Type B pancreatic cell (in vitro differentiated cells): ENCODE measurements around the gene ANKRD12. TPM values are rescaled to one million over a fixed set of nuclear protein-coding genes. Genes with fewer than 3 reads are reported as not detected.
"Not testable (repeated sequence)": the region's sequence is repeated elsewhere in the genome, so short reads cannot be mapped to it uniquely, and the experiment has no call there.

ENCODE experiments used
- DNase-seq: peaks from one replicate; pipeline ENCODE4 v3.0.0; 2021; ENCODE audit warnings: mixed read lengths; ENCODE audit not compliant: unreplicated experiment; ENCODE audit errors: extremely low spot score
- H3K27ac Mint-ChIP-seq: 2 replicates; pipeline ENCODE4 v1.8.0; 2021; ENCODE audit warnings: mild to moderate bottlenecking, mixed read lengths
- H3K27me3 Mint-ChIP-seq: 2 replicates; pipeline ENCODE4 v1.8.0; 2021; ENCODE audit warnings: mixed read lengths
- H3K36me3 Mint-ChIP-seq: 2 replicates; pipeline ENCODE4 v1.8.0; 2021; ENCODE audit warnings: mixed read lengths
- H3K4me1 Mint-ChIP-seq: one replicate; pipeline ENCODE4 v1.8.0; 2021; ENCODE audit warnings: mixed read lengths; ENCODE audit not compliant: unreplicated experiment
- H3K4me3 Mint-ChIP-seq: 2 replicates; pipeline ENCODE4 v1.8.0; 2021; ENCODE audit warnings: mild to moderate bottlenecking, mixed read lengths
- H3K9me3 Mint-ChIP-seq: 2 replicates; pipeline ENCODE4 v1.8.0; 2021; ENCODE audit warnings: mixed read lengths
- CTCF ChIP-seq: fragments of 200-600 bp; sonication (generic); conservative IDR thresholded peaks from 2 replicates; pipeline ENCODE4 v1.5.0; 2021; ENCODE audit warnings: antibody characterized with exemption, mild to moderate bottlenecking
- total RNA-seq: library from RNA; stranded (reverse); gene quantifications from 2 replicates; pipeline ENCODE4 v1.2.1, GENCODE V29; 2021; ENCODE audit warnings: low replicate concordance

The ANKRD12 gene
- total RNA-seq, 1 donor from 2014 or later: 38.8 TPM

- H3K9me3 Mint-ChIP-seq: peaks cover 5% of the 10 kb centered on the region
- H3K36me3 Mint-ChIP-seq: no peaks in the 10 kb centered on the region
- DNase-seq: no peak
- no peak overlapping the region for H3K27ac Mint-ChIP-seq
- H3K4me1 Mint-ChIP-seq: peaks cover 25% of the 10 kb centered on the region
- no peak overlapping the region for H3K4me3 Mint-ChIP-seq
- no peaks in the 10 kb centered on the region for H3K27me3 Mint-ChIP-seq
- TF ChIP-seq CTCF: no peak
Observed at GRCh38 chr18:9092665-9093064, 43.9 kb upstream of the ANKRD12 start.

GRCh38 chr18:9093109-9093508 is 43.5 kb upstream of the ANKRD12 start:
- H3K4me3 Mint-ChIP-seq, H3K9me3 Mint-ChIP-seq, H3K36me3 Mint-ChIP-seq, H3K27me3 Mint-ChIP-seq, H3K27ac Mint-ChIP-seq, DNase-seq: not testable (repeated sequence)
- peaks cover 25% of the 10 kb centered on the region for H3K4me1 Mint-ChIP-seq

GRCh38 chr18:9094307-9095226 is 42.0 kb upstream of the ANKRD12 start:
- no peak overlapping the region for H3K4me3 Mint-ChIP-seq
- no peak for DNase-seq
- no peaks in the 10 kb centered on the region for H3K36me3 Mint-ChIP-seq
- H3K9me3 Mint-ChIP-seq: peaks cover 5% of the 10 kb centered on the region
- TF ChIP-seq CTCF: no peak
- peaks cover 25% of the 10 kb centered on the region for H3K4me1 Mint-ChIP-seq
- H3K27ac Mint-ChIP-seq: peak overlapping the region; percentile 70
- H3K27me3 Mint-ChIP-seq: no peaks in the 10 kb centered on the region

GRCh38 chr18:9095297-9096006 is 41.1 kb upstream of the ANKRD12 start:
- Mint-ChIP-seq H3K36me3 (no peaks in the 10 kb centered on the region), H3K4me1 (peaks cover 25% of the 10 kb centered on the region), H3K27me3 (no peaks in the 10 kb centered on the region), H3K9me3 (peaks cover 5% of the 10 kb centered on the region), H3K27ac (peak overlapping the region; percentile 70), H3K4me3 (no peak overlapping the region)
- no peak for TF ChIP-seq CTCF
- DNase-seq: no peak

GRCh38 chr18:9096007-9096371 is 40.6 kb upstream of the ANKRD12 start:
- TF ChIP-seq CTCF: no peak
- Mint-ChIP-seq H3K9me3 (peaks cover 5% of the 10 kb centered on the region), H3K27ac (peak overlapping the region; percentile 70), H3K4me3 (no peak overlapping the region), H3K27me3 (no peaks in the 10 kb centered on the region), H3K4me1 (peaks cover 25% of the 10 kb centered on the region), H3K36me3 (no peaks in the 10 kb centered on the region)
- DNase-seq: no peak

GRCh38 chr18:9096685-9097084 is 39.9 kb upstream of the ANKRD12 start:
- Mint-ChIP-seq H3K4me3 (no peak overlapping the region), H3K27me3 (no peaks in the 10 kb centered on the region), H3K9me3 (peaks cover 5% of the 10 kb centered on the region), H3K4me1 (peaks cover 25% of the 10 kb centered on the region), H3K36me3 (no peaks in the 10 kb centered on the region), H3K27ac (no peak overlapping the region)
- no peak for DNase-seq
- no peak for TF ChIP-seq CTCF
